Measurements from ENCODE around the gene YY1.
A peak's percentile ranks its signal among the peaks of the same experiment; 100 is the strongest.

YY1 gene

DNA sequence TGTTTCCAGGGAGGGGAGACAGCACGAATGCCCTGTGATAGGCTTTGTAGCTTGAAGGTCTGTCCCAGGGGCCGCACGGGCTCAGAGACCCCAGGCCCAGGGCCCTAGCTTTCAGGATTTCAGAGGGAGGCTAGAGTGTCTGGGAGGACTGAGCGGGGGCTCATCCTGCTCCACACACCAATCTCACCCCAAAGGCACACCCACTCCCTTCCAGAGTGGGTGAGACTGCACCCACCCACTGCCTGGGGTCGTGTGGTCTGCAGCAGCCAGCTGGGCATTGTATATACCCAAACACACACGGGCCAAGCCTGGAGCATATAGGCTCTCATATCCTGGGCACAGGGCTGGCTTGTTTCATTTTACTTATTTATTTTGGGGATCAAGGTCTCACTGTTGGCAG is 78.4 kb downstream of the YY1 start:
- DNase-seq, result no peak

DNA sequence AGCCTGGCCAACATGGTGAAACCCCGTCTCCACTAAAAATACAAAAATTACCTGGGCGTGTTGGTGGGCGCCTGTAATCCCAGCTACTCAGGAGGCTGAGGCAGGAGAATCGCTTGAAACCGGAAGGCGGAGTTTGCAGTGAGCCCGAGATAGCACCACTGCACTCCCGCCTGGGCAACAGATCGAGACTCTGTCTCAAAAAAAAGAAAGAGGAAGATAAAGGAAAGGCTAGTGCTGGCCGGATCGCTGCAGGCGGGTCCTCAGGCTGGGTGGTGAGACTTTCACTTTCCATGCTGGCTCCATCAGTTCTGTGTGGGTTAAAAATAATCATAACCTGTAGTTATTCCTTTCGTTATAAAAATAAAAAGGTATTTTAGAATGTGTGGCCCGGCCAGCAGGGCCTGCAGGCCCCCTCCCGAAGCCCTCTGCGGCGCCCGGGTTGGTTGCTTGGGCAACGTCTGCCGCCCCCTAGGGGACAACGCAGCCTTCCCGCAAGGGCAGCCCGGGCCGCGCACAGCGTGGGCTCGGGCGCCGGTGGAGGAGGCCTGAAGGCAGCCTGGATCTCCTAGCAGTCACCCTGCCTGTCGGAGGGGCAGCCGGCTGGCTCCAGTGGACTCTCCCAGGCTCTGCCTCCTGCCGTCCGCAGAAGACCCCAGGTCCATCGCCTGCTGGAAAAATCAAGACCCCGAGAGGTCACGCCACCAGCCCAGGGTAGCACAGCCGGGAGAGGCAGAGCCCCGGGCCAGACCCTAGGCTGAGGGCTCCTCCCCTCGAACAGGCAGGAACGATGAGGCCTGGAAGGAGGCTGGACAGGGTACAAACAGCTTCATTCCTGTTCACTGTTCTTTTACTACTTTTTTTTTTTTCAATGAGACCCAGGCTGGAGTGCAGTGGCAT is 79.2 kb downstream of the YY1 start:
- DNase-seq, result peak in 9 of 14 donors; percentile 14 to 71 (median 44)

- DNase-seq, result no peak
Measured at GRCh38 chr14:100320157-100320856, 81.4 kb downstream of the YY1 start.

DNA sequence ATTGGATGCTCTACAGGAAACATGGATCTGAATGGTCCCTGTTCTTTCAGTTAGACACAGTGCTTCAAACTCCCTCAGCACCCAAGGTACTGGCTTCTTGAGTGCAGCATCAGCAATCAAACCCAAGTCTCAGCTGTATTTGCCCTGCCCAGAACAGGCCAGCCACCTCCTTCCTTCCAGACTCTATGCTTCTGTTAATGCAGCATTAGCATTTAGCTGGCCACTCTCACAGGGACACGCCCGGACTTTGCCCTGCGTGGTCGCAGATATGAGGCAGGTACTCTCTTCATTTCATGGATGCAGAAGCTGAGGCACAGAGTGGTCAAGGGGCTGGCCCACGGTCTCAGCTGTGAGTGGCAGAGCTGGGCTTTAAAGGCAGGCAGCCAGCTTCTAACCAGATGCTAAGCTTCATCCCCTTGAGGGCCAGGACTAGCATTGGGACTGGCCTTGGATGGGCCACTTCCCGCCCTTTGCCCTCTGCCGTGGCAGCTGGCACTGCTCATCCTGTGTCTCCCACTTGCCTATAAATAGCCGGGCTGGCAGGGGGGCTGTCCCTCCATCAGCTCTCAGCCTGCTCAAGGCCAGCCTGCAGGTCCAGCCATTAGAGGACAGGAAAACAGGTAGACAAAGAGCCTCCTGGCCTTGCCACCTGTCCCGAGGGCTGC is 82.7 kb downstream of the YY1 start:
- no peak for DNase-seq

GRCh38 chr14:100322138-100322957 is 83.4 kb downstream of the YY1 start:
- DNase-seq, result no peak

DNA sequence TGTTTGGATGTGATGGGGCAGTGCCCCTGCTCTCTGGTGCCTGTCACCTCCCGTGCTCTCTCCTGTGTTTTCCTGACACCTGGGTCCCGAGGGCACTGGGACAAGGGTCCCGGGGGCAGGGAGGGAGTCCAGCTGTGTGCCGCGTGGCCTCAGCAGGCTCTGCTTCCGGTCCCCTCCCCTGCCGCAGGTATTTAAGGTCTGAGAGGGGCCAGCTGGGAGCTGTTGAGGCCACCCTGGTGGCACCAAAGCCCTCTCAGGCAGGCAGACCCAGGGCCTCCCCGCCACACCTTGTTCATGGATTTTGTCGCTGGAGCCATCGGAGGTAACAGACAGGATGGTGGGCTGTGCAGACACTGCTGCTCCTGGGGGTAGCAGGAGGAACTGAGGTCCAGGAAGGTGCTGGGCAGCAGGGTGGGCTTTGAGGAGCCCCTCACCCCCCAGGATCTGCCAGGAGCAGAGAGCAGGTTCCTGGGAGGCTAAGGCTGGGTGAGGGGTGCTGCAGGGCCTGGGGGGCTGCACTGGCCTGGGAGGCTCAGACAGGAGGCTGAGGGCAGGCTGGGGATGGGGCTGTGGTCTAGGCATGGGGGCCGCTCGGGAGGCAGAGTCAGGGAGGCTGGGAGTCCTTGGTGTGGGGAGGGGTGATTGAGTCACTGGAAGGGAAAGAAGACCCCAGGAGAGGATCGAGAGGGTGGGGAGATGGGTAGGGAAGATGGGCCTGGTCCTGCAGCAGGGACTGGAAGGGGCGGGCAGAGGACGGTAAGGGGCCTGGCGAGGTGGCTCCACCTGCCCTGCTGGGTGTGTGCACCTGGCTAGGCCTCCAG is 84.4 kb downstream of the YY1 start, which contains the start of gene SLC25A47:
SLC25A47 (plus strand) TSS at position 219 of the 821 bp plus-strand sequence; CDS start at position 295, 76 bp downstream.
- no peak for DNase-seq

DNA sequence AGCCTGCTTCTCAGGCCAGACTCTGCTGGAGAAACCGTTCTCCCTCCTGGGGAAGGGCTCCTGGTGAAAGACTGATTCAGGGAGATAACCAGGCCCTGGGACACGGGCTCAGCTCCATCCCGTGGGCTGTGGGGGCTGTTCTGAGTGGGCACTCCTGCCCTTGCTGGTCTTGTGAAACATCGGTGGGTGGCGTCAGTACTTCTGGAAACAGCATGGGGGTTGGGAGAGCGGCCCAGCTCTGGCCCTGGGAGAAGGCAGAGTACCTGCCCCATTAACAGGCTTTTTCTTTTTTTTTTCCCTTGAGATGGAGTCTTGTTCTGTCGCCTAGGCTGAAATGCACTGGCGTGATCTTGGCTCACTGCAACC is 85.0 kb downstream of the YY1 start:
- DNase-seq, result no peak

- DNase-seq, result no peak
Measured at GRCh38 chr14:100325231-100325632, 86.3 kb downstream of the YY1 start.

GRCh38 chr14:100325958-100326357 is 87.0 kb downstream of the YY1 start:
- DNase-seq, result no peak

GRCh38 chr14:100327128-100327527 is 88.2 kb downstream of the YY1 start:
- DNase-seq, result no peak

- no peak for DNase-seq
Measured at GRCh38 chr14:100328495-100329163, 89.7 kb downstream of the YY1 start.

GRCh38 chr14:100329233-100330006 is 90.5 kb downstream of the YY1 start:
- no peak for DNase-seq

DNA sequence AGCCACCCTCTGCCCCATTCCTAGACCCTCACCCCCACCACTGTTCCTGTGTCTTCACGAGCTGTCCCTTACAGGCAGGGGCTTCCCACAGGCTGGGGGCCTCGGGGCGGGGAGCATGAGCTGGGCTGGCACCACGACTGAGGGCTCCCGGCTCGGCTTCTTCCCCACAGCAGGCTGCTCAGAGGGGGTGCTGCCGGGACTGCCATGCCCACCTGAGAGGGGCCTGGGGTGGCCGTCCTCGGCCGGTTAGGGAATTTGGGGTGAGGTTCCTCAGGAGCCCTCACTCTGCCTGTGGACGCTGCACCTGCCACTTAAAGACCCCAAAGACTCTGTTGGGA is 91.0 kb downstream of the YY1 start:
- no peak for DNase-seq

DNA sequence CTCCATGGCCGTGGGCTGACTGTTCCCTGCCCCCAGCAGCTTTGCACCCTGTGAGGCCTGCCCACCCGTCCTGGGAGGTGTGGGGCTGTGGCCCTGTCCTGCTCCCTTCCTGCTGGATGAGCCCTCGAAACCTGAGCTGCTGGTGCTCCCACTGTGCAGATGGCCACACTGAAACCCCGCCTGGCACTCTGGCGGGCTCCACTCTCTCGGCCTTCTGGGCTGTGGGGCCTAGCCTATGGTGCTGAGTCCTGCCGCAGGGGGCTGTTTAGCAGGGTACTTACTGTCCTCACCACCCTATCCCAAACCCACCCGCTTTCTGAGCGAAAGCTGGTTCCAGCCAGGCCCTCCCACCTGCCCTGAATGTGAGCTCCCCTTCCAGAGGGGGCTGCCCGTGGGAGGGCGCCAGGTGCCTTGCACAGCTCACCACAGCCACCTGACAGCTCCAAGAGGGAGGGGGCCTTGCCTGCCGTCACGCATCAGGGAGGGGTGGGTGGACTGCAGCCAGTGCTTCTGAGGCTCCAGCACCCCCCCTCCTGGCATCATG is 91.5 kb downstream of the YY1 start:
- DNase-seq, result no peak

GRCh38 chr14:100332071-100332639 is 93.2 kb downstream of the YY1 start:
- no peak for DNase-seq

Measured in C1 segment of cervical spinal cord (tissue), 14 donors.